KG1 (cell line): ENCODE data around the gene NCAPD2.
"Not testable (repeated sequence)": the region's sequence is repeated elsewhere in the genome, so short reads cannot be mapped to it uniquely, and the experiment has no call there.

ENCODE experiments used
- DNase-seq: peaks from one replicate; lab custom pipeline; 2025; lab: John Stamatoyannopoulos, UW

The NCAPD2 gene

GRCh38 chr12:6465467-6466183 lies 28.3 kb upstream of the NCAPD2 start:
- DNase-seq: peak; percentile 34

- DNase-seq: no peak
Measured at GRCh38 chr12:6466184-6466573, 27.7 kb upstream of the NCAPD2 start.

GRCh38 chr12:6466751-6467150 lies 27.2 kb upstream of the NCAPD2 start:
- DNase-seq: not testable (repeated sequence)

- not testable (repeated sequence) for DNase-seq
Measured at GRCh38 chr12:6467571-6468282, 26.2 kb upstream of the NCAPD2 start.

GRCh38 chr12:6468283-6468575 lies 25.7 kb upstream of the NCAPD2 start:
- no peak for DNase-seq

- no peak for DNase-seq
Measured at GRCh38 chr12:6469092-6469491, 24.8 kb upstream of the NCAPD2 start.

- no peak for DNase-seq
Measured at GRCh38 chr12:6469609-6470374, 24.1 kb upstream of the NCAPD2 start.

- peak; percentile 95 for DNase-seq
Measured at GRCh38 chr12:6470375-6471163, 23.3 kb upstream of the NCAPD2 start, which contains the start of gene VAMP1. TSS of gene VAMP1 (minus strand) at chr12:6470677. CDS start at chr12:6470531, 146 bp downstream.

- DNase-seq: no peak
Measured at GRCh38 chr12:6471989-6472360, 21.9 kb upstream of the NCAPD2 start.

GRCh38 chr12:6472491-6472890 lies 21.4 kb upstream of the NCAPD2 start:
- no peak for DNase-seq

GRCh38 chr12:6475233-6475975 lies 18.5 kb upstream of the NCAPD2 start:
- not testable (repeated sequence) for DNase-seq

- no peak for DNase-seq
Measured at GRCh38 chr12:6476489-6476888, 17.4 kb upstream of the NCAPD2 start.

GRCh38 chr12:6477601-6478377 lies 16.1 kb upstream of the NCAPD2 start:
- DNase-seq: not testable (repeated sequence)

- no peak for DNase-seq
Measured at GRCh38 chr12:6478416-6478815, 15.5 kb upstream of the NCAPD2 start.

- no peak for DNase-seq
Measured at GRCh38 chr12:6488240-6488639, 5.7 kb upstream of the NCAPD2 start.

GRCh38 chr12:6489449-6489848 lies 4.5 kb upstream of the NCAPD2 start:
- no peak for DNase-seq

- not testable (repeated sequence) for DNase-seq
Measured at GRCh38 chr12:6490673-6491072, 3.2 kb upstream of the NCAPD2 start.

GRCh38 chr12:6492838-6493496 lies 935 bp upstream of the NCAPD2 start, which contains the start of gene MRPL51:
TSS of gene MRPL51 (minus strand) at chr12:6493262. CDS start at chr12:6493136, 126 bp downstream.
- peak; percentile 89 for DNase-seq

GRCh38 chr12:6494258-6494743 lies 399 bp downstream of the NCAPD2 start:
- DNase-seq: peak; percentile 83

GRCh38 chr12:6494968-6495367 lies 1.1 kb downstream of the NCAPD2 start:
- DNase-seq: no peak
